Measurements from ENCODE around the gene RPS6KL1.

Gene RPS6KL1

GRCh38 chr14:74906925-74907521 is 16.0 kb downstream of the RPS6KL1 start:
- Histone ChIP-seq H3K36me3 (ENCODE audit: control insufficient read depth, low read depth, low read length) (peaks cover 17% of the 10 kb centered on the region), H3K9ac (ENCODE audit: low read length) (no peak overlapping the region)

GRCh38 chr14:74905595-74906142 is 17.4 kb downstream of the RPS6KL1 start:
- no peak overlapping the region for H3K27ac ChIP-seq (ENCODE audit: low read length)
- no peaks in the 10 kb centered on the region for H3K4me1 ChIP-seq (ENCODE audit: control insufficient read depth, low read depth, low read length)
- peaks cover 31% of the 10 kb centered on the region for H3K36me3 ChIP-seq (ENCODE audit: control insufficient read depth, low read depth, low read length)
- H3K9ac ChIP-seq (ENCODE audit: low read length): no peak overlapping the region
- H3K9me3 ChIP-seq (ENCODE audit: control insufficient read depth, low read depth, low read length): no peaks in the 10 kb centered on the region
- no peaks in the 10 kb centered on the region for H3K27me3 ChIP-seq (ENCODE audit: control insufficient read depth, insufficient read depth, low read length)
- H3K4me3 ChIP-seq (ENCODE audit: low read length): no peak overlapping the region

More at GRCh38 chr14:74906925-74907521, 16.0 kb downstream of the RPS6KL1 start:
- Histone ChIP-seq H3K9me3 (ENCODE audit: control insufficient read depth, low read depth, low read length) (no peaks in the 10 kb centered on the region), H3K4me1 (ENCODE audit: control insufficient read depth, low read depth, low read length) (no peaks in the 10 kb centered on the region), H3K27ac (ENCODE audit: low read length) (no peak overlapping the region), H3K27me3 (ENCODE audit: control insufficient read depth, insufficient read depth, low read length) (no peaks in the 10 kb centered on the region), H3K4me3 (ENCODE audit: low read length) (no peak overlapping the region)

DNA sequence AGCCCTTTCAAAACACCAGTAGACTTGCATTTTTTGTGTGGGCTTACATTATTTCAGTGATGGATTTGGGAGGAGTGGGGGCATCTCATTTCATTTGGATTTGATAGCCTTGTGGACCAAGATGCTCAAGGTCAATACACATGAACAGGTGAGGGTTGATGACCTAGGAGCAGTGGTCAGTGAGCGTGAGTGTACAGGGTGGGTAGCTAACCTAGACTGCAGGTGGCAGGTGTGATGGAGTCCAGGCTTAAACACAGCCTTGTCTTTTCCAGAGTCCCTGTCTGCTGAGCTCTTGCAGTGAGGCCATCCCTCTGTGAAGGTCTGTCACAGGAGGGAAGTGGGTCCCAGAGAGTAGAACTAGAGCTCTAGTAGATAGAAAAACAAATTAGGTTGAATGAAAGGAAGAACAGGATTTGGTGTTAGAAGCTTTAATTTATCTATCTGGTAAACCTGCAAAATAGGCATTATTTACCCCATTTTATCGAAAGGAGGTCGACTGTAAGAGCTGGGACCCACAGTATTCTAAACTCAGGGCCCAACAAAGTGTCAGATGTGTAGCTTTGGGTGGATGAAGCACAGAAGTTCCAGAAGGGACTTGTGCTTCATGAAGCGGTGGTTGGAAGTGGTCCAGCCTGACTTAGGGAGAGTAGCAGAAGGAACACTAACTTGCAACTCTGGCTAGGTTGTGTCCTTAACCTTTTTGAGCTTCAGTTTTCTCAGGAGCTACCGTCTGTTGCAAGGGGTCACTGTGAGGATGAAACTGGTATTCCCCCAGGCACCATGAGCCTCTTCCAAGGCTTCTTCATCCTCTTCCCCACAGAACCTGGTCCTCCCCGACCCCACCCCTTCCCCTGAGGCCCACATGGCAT is 18.2 kb downstream of the RPS6KL1 start:
- Histone ChIP-seq H3K4me3 (ENCODE audit: low read length) (no peak overlapping the region), H3K9me3 (ENCODE audit: control insufficient read depth, low read depth, low read length) (no peaks in the 10 kb centered on the region), H3K4me1 (ENCODE audit: control insufficient read depth, low read depth, low read length) (no peaks in the 10 kb centered on the region), H3K9ac (ENCODE audit: low read length) (no peak overlapping the region), H3K27me3 (ENCODE audit: control insufficient read depth, insufficient read depth, low read length) (no peaks in the 10 kb centered on the region), H3K27ac (ENCODE audit: low read length) (no peak overlapping the region), H3K36me3 (ENCODE audit: control insufficient read depth, low read depth, low read length) (peaks cover 39% of the 10 kb centered on the region)

GRCh38 chr14:74902941-74903705 is 19.9 kb downstream of the RPS6KL1 start:
- no peaks in the 10 kb centered on the region for H3K27me3 ChIP-seq (ENCODE audit: control insufficient read depth, insufficient read depth, low read length)
- H3K4me3 ChIP-seq (ENCODE audit: low read length): no peak overlapping the region
- no peaks in the 10 kb centered on the region for H3K4me1 ChIP-seq (ENCODE audit: control insufficient read depth, low read depth, low read length)
- no peak overlapping the region for H3K9ac ChIP-seq (ENCODE audit: low read length)
- H3K27ac ChIP-seq (ENCODE audit: low read length): no peak overlapping the region
- peaks cover 56% of the 10 kb centered on the region for H3K36me3 ChIP-seq (ENCODE audit: control insufficient read depth, low read depth, low read length)
- no peaks in the 10 kb centered on the region for H3K9me3 ChIP-seq (ENCODE audit: control insufficient read depth, low read depth, low read length)

GRCh38 chr14:74898694-74899093 is 24.4 kb downstream of the RPS6KL1 start:
- Histone ChIP-seq H3K27ac (ENCODE audit: low read length) (no peak overlapping the region), H3K9me3 (ENCODE audit: control insufficient read depth, low read depth, low read length) (no peaks in the 10 kb centered on the region), H3K27me3 (ENCODE audit: control insufficient read depth, insufficient read depth, low read length) (no peaks in the 10 kb centered on the region), H3K4me3 (ENCODE audit: low read length) (no peak overlapping the region), H3K4me1 (ENCODE audit: control insufficient read depth, low read depth, low read length) (no peaks in the 10 kb centered on the region), H3K36me3 (ENCODE audit: control insufficient read depth, low read depth, low read length) (peaks cover 95% of the 10 kb centered on the region), H3K9ac (ENCODE audit: low read length) (no peak overlapping the region)

DNA sequence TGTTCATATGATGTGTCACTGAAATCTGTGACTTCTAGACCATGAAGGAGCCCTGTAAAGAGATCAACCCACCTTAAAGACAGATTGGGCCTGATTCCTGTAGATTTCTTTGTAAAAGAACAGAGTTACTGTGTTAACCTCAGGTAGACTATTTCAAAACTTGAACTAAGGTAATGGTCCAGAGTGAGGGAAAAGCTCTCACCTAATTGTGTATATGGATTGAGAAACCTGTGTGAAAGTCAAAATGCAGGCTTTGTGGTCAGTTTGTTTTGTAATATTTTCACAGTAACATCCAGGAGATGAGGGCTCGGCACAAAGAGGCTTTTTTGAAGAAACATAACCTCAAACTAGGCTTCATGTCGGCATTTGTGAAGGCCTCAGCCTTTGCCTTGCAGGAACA is 25.0 kb downstream of the RPS6KL1 start:
- Histone ChIP-seq H3K9me3 (ENCODE audit: control insufficient read depth, low read depth, low read length) (no peaks in the 10 kb centered on the region), H3K9ac (ENCODE audit: low read length) (no peak overlapping the region), H3K4me3 (ENCODE audit: low read length) (no peak overlapping the region), H3K27me3 (ENCODE audit: control insufficient read depth, insufficient read depth, low read length) (no peaks in the 10 kb centered on the region), H3K36me3 (ENCODE audit: control insufficient read depth, low read depth, low read length) (peaks cover 98% of the 10 kb centered on the region), H3K4me1 (ENCODE audit: control insufficient read depth, low read depth, low read length) (no peaks in the 10 kb centered on the region), H3K27ac (ENCODE audit: low read length) (no peak overlapping the region)

- Histone ChIP-seq H3K9me3 (ENCODE audit: control insufficient read depth, low read depth, low read length) (no peaks in the 10 kb centered on the region), H3K4me1 (ENCODE audit: control insufficient read depth, low read depth, low read length) (no peaks in the 10 kb centered on the region), H3K27me3 (ENCODE audit: control insufficient read depth, insufficient read depth, low read length) (no peaks in the 10 kb centered on the region), H3K27ac (ENCODE audit: low read length) (no peak overlapping the region), H3K4me3 (ENCODE audit: low read length) (no peak overlapping the region), H3K36me3 (ENCODE audit: control insufficient read depth, low read depth, low read length) (peaks cover 98% of the 10 kb centered on the region), H3K9ac (ENCODE audit: low read length) (no peak overlapping the region)
These were observed 25.4 kb downstream of the RPS6KL1 start for GRCh38 chr14:74897642-74898041.

DNA sequence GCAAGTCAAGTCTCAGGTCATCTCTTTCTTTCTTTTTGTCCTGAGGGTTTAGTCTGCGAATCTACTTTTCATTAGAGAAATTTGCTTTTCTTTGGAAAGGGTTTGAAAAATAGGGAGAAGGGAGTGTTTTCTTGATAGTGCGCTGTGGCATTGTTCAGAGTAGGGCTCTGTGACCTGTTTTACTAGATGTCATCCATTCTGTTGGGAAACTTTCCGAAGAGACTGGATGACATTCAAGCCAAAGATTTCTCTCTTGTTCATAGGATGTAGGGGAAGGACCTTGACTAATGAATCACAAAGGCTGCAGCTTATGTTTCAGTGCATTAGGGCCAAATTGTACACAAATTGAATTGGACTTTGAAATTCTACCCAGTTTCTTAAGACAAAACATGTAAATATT is 26.7 kb downstream of the RPS6KL1 start:
- Histone ChIP-seq H3K36me3 (ENCODE audit: control insufficient read depth, low read depth, low read length) (peaks cover 98% of the 10 kb centered on the region), H3K27ac (ENCODE audit: low read length) (no peak overlapping the region), H3K27me3 (ENCODE audit: control insufficient read depth, insufficient read depth, low read length) (no peaks in the 10 kb centered on the region), H3K9me3 (ENCODE audit: control insufficient read depth, low read depth, low read length) (no peaks in the 10 kb centered on the region), H3K4me1 (ENCODE audit: control insufficient read depth, low read depth, low read length) (no peaks in the 10 kb centered on the region), H3K4me3 (ENCODE audit: low read length) (no peak overlapping the region), H3K9ac (ENCODE audit: low read length) (no peak overlapping the region)

- Histone ChIP-seq H3K27me3 (ENCODE audit: control insufficient read depth, insufficient read depth, low read length) (no peaks in the 10 kb centered on the region), H3K9ac (ENCODE audit: low read length) (no peak overlapping the region), H3K27ac (ENCODE audit: low read length) (no peak overlapping the region), H3K4me3 (ENCODE audit: low read length) (no peak overlapping the region), H3K36me3 (ENCODE audit: control insufficient read depth, low read depth, low read length) (peaks cover 90% of the 10 kb centered on the region), H3K4me1 (ENCODE audit: control insufficient read depth, low read depth, low read length) (peaks cover under 1% of the 10 kb centered on the region), H3K9me3 (ENCODE audit: control insufficient read depth, low read depth, low read length) (no peaks in the 10 kb centered on the region)
These were observed 29.4 kb downstream of the RPS6KL1 start for GRCh38 chr14:74893614-74894091.

DNA sequence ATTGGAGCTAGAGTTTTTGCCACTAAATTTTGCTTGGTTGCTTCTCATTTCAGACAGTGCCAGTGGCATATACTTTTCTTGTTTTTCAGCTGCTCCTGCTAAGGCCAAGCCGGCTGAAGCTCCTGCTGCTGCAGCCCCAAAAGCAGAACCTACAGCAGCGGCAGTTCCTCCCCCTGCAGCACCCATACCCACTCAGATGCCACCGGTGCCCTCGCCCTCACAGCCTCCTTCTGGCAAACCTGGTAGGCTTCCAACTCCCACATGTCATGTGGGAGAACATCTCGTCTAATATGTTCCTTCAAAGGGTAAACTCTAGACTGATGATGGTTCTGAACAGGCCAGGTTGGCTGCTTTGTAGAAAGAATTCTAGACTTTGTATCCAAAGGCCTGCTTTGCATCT is 30.3 kb downstream of the RPS6KL1 start:
- no peak overlapping the region for H3K27ac ChIP-seq (ENCODE audit: low read length)
- peaks cover 82% of the 10 kb centered on the region for H3K36me3 ChIP-seq (ENCODE audit: control insufficient read depth, low read depth, low read length)
- peaks cover 9% of the 10 kb centered on the region for H3K4me1 ChIP-seq (ENCODE audit: control insufficient read depth, low read depth, low read length)
- no peaks in the 10 kb centered on the region for H3K27me3 ChIP-seq (ENCODE audit: control insufficient read depth, insufficient read depth, low read length)
- no peak overlapping the region for H3K4me3 ChIP-seq (ENCODE audit: low read length)
- H3K9ac ChIP-seq (ENCODE audit: low read length): no peak overlapping the region
- no peaks in the 10 kb centered on the region for H3K9me3 ChIP-seq (ENCODE audit: control insufficient read depth, low read depth, low read length)

GRCh38 chr14:74891870-74892269 is 31.2 kb downstream of the RPS6KL1 start:
- peaks cover 12% of the 10 kb centered on the region for H3K4me1 ChIP-seq (ENCODE audit: control insufficient read depth, low read depth, low read length)
- no peak overlapping the region for H3K4me3 ChIP-seq (ENCODE audit: low read length)
- no peak overlapping the region for H3K27ac ChIP-seq (ENCODE audit: low read length)
- H3K27me3 ChIP-seq (ENCODE audit: control insufficient read depth, insufficient read depth, low read length): no peaks in the 10 kb centered on the region
- no peak overlapping the region for H3K9ac ChIP-seq (ENCODE audit: low read length)
- H3K36me3 ChIP-seq (ENCODE audit: control insufficient read depth, low read depth, low read length): peaks cover 73% of the 10 kb centered on the region
- no peaks in the 10 kb centered on the region for H3K9me3 ChIP-seq (ENCODE audit: control insufficient read depth, low read depth, low read length)
